ENCODE data around the gene TRAPPC6A.
"Not testable (repeated sequence)": the region's sequence is repeated elsewhere in the genome, so short reads cannot be mapped to it uniquely, and the experiment has no call there.

TRAPPC6A gene

GRCh38 chr19:45126654-45127053, 51.4 kb downstream of the TRAPPC6A start:
- Histone ChIP-seq H3K4me1 (ENCODE audit: control insufficient read depth, insufficient read depth, low read length) (peaks cover 42% of the 10 kb centered on the region), H3K9me3 (ENCODE audit: control insufficient read depth, low read length) (no peaks in the 10 kb centered on the region), H3K9ac (ENCODE audit: low read length) (no peak overlapping the region), H3K4me3 (ENCODE audit: low read length) (no peak overlapping the region), H3K36me3 (ENCODE audit: control insufficient read depth, insufficient read depth, low read length) (no peaks in the 10 kb centered on the region), H3K27me3 (ENCODE audit: control insufficient read depth, insufficient read depth, low read length) (no peaks in the 10 kb centered on the region)

GRCh38 chr19:45125975-45126493, 52.0 kb downstream of the TRAPPC6A start:
- Histone ChIP-seq H3K9ac (ENCODE audit: low read length) (no peak overlapping the region), H3K9me3 (ENCODE audit: control insufficient read depth, low read length) (no peaks in the 10 kb centered on the region), H3K27me3 (ENCODE audit: control insufficient read depth, insufficient read depth, low read length) (no peaks in the 10 kb centered on the region), H3K4me3 (ENCODE audit: low read length) (no peak overlapping the region), H3K4me1 (ENCODE audit: control insufficient read depth, insufficient read depth, low read length) (peaks cover 48% of the 10 kb centered on the region), H3K36me3 (ENCODE audit: control insufficient read depth, insufficient read depth, low read length) (no peaks in the 10 kb centered on the region)

- Histone ChIP-seq H3K36me3 (ENCODE audit: control insufficient read depth, insufficient read depth, low read length) (no peaks in the 10 kb centered on the region), H3K4me3 (ENCODE audit: low read length) (no peak overlapping the region), H3K27me3 (ENCODE audit: control insufficient read depth, insufficient read depth, low read length) (no peaks in the 10 kb centered on the region), H3K9ac (ENCODE audit: low read length) (no peak overlapping the region), H3K9me3 (ENCODE audit: control insufficient read depth, low read length) (no peaks in the 10 kb centered on the region), H3K4me1 (ENCODE audit: control insufficient read depth, insufficient read depth, low read length) (peaks cover 45% of the 10 kb centered on the region)
These were observed 52.7 kb downstream of the TRAPPC6A start for GRCh38 chr19:45125360-45125759.

- Histone ChIP-seq H3K9ac (ENCODE audit: low read length) (peak overlapping the region; percentile 27), H3K27me3 (ENCODE audit: control insufficient read depth, insufficient read depth, low read length) (no peaks in the 10 kb centered on the region), H3K36me3 (ENCODE audit: control insufficient read depth, insufficient read depth, low read length) (no peaks in the 10 kb centered on the region), H3K4me1 (ENCODE audit: control insufficient read depth, insufficient read depth, low read length) (peaks cover 54% of the 10 kb centered on the region), H3K9me3 (ENCODE audit: control insufficient read depth, low read length) (no peaks in the 10 kb centered on the region), H3K4me3 (ENCODE audit: low read length) (no peak overlapping the region)
These were observed 54.0 kb downstream of the TRAPPC6A start for GRCh38 chr19:45124021-45124420.

GRCh38 chr19:45123440-45123850, 54.6 kb downstream of the TRAPPC6A start:
- Histone ChIP-seq H3K4me1 (ENCODE audit: control insufficient read depth, insufficient read depth, low read length) (peaks cover 59% of the 10 kb centered on the region), H3K27me3 (ENCODE audit: control insufficient read depth, insufficient read depth, low read length) (no peaks in the 10 kb centered on the region), H3K9me3 (ENCODE audit: control insufficient read depth, low read length) (no peaks in the 10 kb centered on the region), H3K9ac (ENCODE audit: low read length) (no peak overlapping the region), H3K36me3 (ENCODE audit: control insufficient read depth, insufficient read depth, low read length) (no peaks in the 10 kb centered on the region), H3K4me3 (ENCODE audit: low read length) (no peak overlapping the region)

- Histone ChIP-seq H3K36me3 (ENCODE audit: control insufficient read depth, insufficient read depth, low read length) (no peaks in the 10 kb centered on the region), H3K27me3 (ENCODE audit: control insufficient read depth, insufficient read depth, low read length) (no peaks in the 10 kb centered on the region), H3K4me3 (ENCODE audit: low read length) (no peak overlapping the region)
These were observed 55.2 kb downstream of the TRAPPC6A start for GRCh38 chr19:45122832-45123231.

GRCh38 chr19:45121827-45122345, 56.2 kb downstream of the TRAPPC6A start:
- Histone ChIP-seq H3K9ac (ENCODE audit: low read length) (no peak overlapping the region), H3K4me3 (ENCODE audit: low read length) (no peak overlapping the region), H3K4me1 (ENCODE audit: control insufficient read depth, insufficient read depth, low read length) (peaks cover 73% of the 10 kb centered on the region), H3K36me3 (ENCODE audit: control insufficient read depth, insufficient read depth, low read length) (no peaks in the 10 kb centered on the region), H3K27me3 (ENCODE audit: control insufficient read depth, insufficient read depth, low read length) (no peaks in the 10 kb centered on the region), H3K9me3 (ENCODE audit: control insufficient read depth, low read length) (no peaks in the 10 kb centered on the region)

More at GRCh38 chr19:45122832-45123231, 55.2 kb downstream of the TRAPPC6A start:
- Histone ChIP-seq H3K9ac (ENCODE audit: low read length) (no peak overlapping the region), H3K9me3 (ENCODE audit: control insufficient read depth, low read length) (no peaks in the 10 kb centered on the region), H3K4me1 (ENCODE audit: control insufficient read depth, insufficient read depth, low read length) (peaks cover 65% of the 10 kb centered on the region)

GRCh38 chr19:45119582-45119981, 58.5 kb downstream of the TRAPPC6A start:
- Histone ChIP-seq H3K9me3 (ENCODE audit: control insufficient read depth, low read length) (no peaks in the 10 kb centered on the region), H3K4me3 (ENCODE audit: low read length) (no peak overlapping the region), H3K4me1 (ENCODE audit: control insufficient read depth, insufficient read depth, low read length) (peaks cover 80% of the 10 kb centered on the region), H3K36me3 (ENCODE audit: control insufficient read depth, insufficient read depth, low read length) (no peaks in the 10 kb centered on the region), H3K27me3 (ENCODE audit: control insufficient read depth, insufficient read depth, low read length) (no peaks in the 10 kb centered on the region), H3K9ac (ENCODE audit: low read length) (no peak overlapping the region)

- H3K4me3 ChIP-seq (ENCODE audit: low read length); H3K36me3 ChIP-seq (ENCODE audit: control insufficient read depth, insufficient read depth, low read length); H3K9me3 ChIP-seq (ENCODE audit: control insufficient read depth, low read length); H3K27me3 ChIP-seq (ENCODE audit: control insufficient read depth, insufficient read depth, low read length): not testable (repeated sequence)
- H3K4me1 ChIP-seq (ENCODE audit: control insufficient read depth, insufficient read depth, low read length) = peaks cover 82% of the 10 kb centered on the region
- H3K9ac ChIP-seq (ENCODE audit: low read length) = peak overlapping the region; percentile 8
These were observed 59.3 kb downstream of the TRAPPC6A start for GRCh38 chr19:45118591-45119355.

- no peaks in the 10 kb centered on the region for H3K9me3 ChIP-seq (ENCODE audit: control insufficient read depth, low read length)
- no peaks in the 10 kb centered on the region for H3K36me3 ChIP-seq (ENCODE audit: control insufficient read depth, insufficient read depth, low read length)
- H3K4me1 ChIP-seq (ENCODE audit: control insufficient read depth, insufficient read depth, low read length) = peaks cover 82% of the 10 kb centered on the region
- H3K9ac ChIP-seq (ENCODE audit: low read length) = peak overlapping the region; percentile 8
- no peaks in the 10 kb centered on the region for H3K27me3 ChIP-seq (ENCODE audit: control insufficient read depth, insufficient read depth, low read length)
- no peak overlapping the region for H3K4me3 ChIP-seq (ENCODE audit: low read length)
These were observed 59.9 kb downstream of the TRAPPC6A start for GRCh38 chr19:45118106-45118505.

- H3K4me3 ChIP-seq (ENCODE audit: low read length) = no peak overlapping the region
- no peaks in the 10 kb centered on the region for H3K9me3 ChIP-seq (ENCODE audit: control insufficient read depth, low read length)
- no peaks in the 10 kb centered on the region for H3K27me3 ChIP-seq (ENCODE audit: control insufficient read depth, insufficient read depth, low read length)
- H3K9ac ChIP-seq (ENCODE audit: low read length) = peak overlapping the region; percentile 1
- peaks cover 84% of the 10 kb centered on the region for H3K4me1 ChIP-seq (ENCODE audit: control insufficient read depth, insufficient read depth, low read length)
- no peaks in the 10 kb centered on the region for H3K36me3 ChIP-seq (ENCODE audit: control insufficient read depth, insufficient read depth, low read length)
These were observed 60.4 kb downstream of the TRAPPC6A start for GRCh38 chr19:45117671-45118070.

GRCh38 chr19:45117167-45117594, 60.9 kb downstream of the TRAPPC6A start:
- no peaks in the 10 kb centered on the region for H3K27me3 ChIP-seq (ENCODE audit: control insufficient read depth, insufficient read depth, low read length)
- no peaks in the 10 kb centered on the region for H3K9me3 ChIP-seq (ENCODE audit: control insufficient read depth, low read length)
- H3K4me1 ChIP-seq (ENCODE audit: control insufficient read depth, insufficient read depth, low read length) = peaks cover 84% of the 10 kb centered on the region
- no peak overlapping the region for H3K4me3 ChIP-seq (ENCODE audit: low read length)
- H3K36me3 ChIP-seq (ENCODE audit: control insufficient read depth, insufficient read depth, low read length) = no peaks in the 10 kb centered on the region
- no peak overlapping the region for H3K9ac ChIP-seq (ENCODE audit: low read length)

Measured in mucosa of stomach (tissue), 1 donor.